M059J (cell line): Measurements from ENCODE around the gene MMRN2. TPM values are rescaled to one million over a fixed set of nuclear protein-coding genes. Genes with fewer than 3 reads are reported as not detected.

ENCODE experiments used
- DNase-seq: peaks from one replicate; pipeline ENCODE4 v3.0.0-alpha.2; 2012; ENCODE audit warnings: low read depth
- total RNA-seq: library from RNA; depleted of rRNA; stranded (reverse); fragments of >200 nt; shearing (Covaris generic); gene quantifications from 2 replicates; pipeline ENCODE4 v1.2.3, GENCODE V29; 2014

Gene MMRN2
- total RNA-seq, 1 experiment from 2014 or later: 0.84 TPM

DNA sequence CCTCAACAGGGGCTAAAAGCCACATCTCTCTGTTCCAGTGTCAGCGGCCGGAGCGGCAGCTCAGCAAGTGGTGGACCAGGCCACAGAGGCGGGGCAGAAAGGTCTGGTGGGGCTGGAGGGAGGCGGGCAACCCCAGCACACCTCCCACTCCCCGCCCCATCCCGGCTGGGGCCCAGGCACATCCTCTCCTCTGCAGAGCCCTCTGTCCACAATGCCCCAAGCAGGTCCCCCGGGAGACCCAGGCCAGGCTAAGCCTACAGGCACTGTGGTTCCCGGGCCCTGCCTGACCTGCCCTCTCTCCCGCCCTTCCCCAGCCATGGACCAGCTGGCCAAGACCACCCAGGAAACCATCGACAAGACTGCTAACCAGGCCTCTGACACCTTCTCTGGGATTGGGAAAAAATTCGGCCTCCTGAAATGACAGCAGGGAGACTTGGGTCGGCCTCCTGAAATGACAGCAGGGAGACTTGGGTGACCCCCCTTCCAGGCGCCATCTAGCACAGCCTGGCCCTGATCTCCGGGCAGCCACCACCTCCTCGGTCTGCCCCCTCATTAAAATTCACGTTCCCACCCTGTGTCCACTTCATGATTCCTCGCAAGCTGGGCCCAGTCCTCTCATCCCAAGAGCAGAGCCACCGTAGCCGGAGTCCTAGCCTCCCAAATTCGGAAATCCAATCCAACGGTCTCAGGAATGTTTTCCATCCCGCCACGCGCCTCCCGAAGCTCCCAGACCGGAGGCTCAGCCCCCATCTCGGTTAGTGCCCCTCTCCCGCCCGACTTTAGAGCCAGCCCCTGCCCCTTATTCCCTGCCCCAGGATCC lies 13.0 kb upstream of the MMRN2 start:
- DNase-seq: peak; percentile 38

GRCh38 chr10:86969421-86970041 lies 12.1 kb upstream of the MMRN2 start:
- DNase-seq: peak; percentile 43

DNA sequence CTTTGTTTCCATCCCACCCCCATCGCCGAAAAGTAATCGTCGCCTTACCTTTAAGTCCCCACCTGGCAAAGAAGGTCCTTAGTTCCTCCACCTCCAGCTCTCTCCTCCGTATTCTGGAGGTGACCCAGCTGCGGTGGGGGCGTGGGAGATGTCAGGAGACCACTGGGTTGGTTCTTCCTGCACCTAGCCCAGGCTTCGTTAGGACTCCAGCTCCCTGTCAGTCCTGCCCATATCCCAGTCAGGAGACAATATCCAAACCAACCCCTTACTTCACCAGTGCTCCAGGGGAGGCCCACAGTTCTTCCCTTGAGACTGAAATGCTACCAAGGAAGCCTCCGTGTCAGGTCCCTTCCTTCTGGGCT lies 11.6 kb upstream of the MMRN2 start:
- DNase-seq: no peak

DNA sequence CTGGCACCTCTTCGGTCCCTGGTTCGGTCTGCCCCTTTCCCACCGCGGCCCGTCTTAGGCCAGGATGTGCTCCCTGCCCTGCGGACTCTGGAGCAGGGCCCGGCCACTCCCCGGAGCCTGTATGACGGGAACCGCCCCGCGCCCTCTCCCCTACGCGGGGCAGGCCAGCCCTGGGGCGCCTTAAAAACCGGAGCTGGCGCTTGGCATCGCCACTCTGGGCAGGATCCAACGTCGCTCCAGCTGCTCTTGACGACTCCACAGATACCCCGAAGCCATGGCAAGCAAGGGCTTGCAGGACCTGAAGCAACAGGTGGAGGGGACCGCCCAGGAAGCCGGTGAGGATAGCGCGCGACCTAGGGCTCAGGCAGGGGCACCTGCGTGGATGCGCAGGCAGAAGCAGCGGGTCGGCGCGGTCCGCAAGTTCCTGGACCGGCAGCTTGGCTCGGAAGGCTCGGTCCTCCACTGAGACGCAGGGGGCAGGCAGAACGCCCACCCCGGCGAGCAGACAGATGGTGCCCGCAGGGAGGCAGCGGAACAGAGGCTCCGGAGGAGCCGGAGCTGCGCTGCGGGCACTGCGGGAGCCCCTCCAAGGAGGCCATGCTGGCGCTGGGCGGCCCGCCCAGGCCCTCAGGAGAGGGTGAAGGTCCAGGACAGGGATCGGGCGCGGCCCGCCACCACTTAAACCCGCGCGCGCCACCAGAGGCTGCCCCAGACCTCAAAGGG lies 11.0 kb upstream of the MMRN2 start, which contains the start of gene ADIRF:
TSS of gene ADIRF (plus strand) at position 212 of the 723 bp plus-strand sequence. CDS start at position 275, 63 bp downstream.
- peak; percentile 55 for DNase-seq

DNA sequence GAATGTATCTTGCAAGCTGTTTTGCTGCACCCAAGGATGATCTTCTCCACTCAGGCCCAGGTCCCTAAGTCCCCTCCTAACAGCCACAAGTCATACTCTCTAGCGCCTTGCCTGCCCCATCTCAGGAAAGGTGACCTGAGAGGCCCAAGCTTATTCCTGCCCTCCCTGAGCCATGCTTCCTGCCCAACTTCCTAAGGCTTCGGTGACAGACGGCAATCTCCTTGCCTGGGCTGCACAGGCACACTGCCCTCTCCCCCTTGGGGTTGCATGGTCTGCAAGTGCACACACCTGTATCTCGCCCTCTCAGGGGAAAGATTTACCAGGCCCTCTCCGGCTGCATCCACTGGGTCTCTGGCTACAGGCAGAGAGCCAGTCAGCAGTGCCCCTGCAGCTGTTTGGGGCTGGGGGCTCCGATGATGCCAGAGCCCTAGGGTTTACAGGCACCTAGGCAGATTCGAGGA lies 10.1 kb upstream of the MMRN2 start:
- DNase-seq: no peak

GRCh38 chr10:86965986-86966654 lies 8.7 kb upstream of the MMRN2 start:
- no peak for DNase-seq

- DNase-seq: no peak
These were observed 7.4 kb upstream of the MMRN2 start for GRCh38 chr10:86964847-86965190.

- no peak for DNase-seq
These were observed 6.8 kb upstream of the MMRN2 start for GRCh38 chr10:86964061-86964846.

DNA sequence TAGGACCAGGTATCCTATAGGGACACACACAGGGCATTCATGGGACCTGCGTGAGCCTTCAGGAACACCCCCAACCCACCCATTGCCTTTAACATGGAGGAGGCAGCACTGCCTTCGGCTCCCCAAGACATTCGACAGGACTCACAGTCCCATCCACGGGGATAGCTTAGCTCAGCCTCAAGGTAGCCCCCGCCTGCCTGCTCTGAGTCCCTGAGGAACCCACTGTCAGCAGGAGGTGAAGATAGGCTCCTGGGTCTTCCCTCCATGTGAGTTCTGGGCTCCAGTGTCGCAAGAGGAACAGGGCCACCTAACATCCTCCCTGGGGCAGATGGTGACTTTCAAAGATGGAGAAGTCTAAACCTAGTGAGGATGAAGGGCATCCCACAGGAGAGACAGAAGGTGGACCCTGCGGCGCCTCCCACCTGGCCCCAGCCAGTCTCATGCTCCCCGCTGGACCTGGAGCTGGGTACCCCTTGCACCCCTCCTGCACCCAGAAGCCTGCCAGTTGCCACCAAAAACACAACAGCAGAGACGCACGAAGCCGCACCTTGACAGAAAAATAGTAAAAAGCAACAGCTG lies 6.0 kb upstream of the MMRN2 start:
- no peak for DNase-seq

DNA sequence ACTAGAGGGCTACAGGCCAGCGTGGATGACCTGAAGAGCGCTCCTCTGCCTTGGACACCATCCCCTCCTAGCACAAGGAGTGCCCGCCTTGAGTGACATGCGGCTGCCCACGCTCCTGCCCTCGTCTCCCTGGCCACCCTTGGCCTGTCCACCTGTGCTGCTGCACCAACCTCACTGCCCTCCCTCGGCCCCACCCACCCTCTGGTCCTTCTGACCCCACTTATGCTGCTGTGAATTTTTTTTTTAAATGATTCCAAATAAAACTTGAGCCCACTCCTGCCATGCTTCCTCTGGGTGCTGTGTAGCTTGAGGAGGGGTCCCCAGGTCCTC lies 5.5 kb upstream of the MMRN2 start:
- DNase-seq: no peak

GRCh38 chr10:86962136-86962980 lies 4.9 kb upstream of the MMRN2 start:
- no peak for DNase-seq

DNA sequence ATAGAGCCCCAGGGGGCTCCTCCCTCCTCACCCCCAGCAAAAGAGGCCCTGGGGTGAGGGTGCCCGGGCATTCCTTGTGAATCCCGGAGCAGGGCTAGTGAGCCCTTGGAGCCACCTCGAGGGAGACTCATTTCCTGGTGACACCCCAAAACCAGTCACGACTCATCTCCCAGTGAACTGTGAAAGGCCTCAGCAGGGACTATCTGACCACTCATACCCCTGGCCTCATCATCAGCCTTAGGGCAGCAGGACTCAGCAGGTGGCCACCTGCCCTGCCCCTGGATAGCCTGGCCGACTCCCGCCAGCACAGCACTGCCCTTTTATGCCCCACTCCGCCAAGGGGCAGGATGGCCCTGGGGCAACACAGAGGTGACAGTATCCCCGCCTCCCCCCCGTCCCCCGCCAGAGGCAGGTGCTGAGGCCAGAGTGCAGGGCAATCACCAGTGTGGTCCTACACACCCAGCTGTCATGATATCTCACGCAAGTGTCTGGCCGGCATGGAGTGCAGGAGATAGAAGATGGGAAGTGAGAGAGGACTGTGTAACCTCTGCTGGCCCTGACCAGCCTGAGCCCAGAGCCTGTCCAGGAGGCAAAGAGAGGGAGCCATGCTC lies 4.2 kb upstream of the MMRN2 start:
- peak; percentile 77 for DNase-seq

- no peak for DNase-seq
These were observed 3.5 kb upstream of the MMRN2 start for GRCh38 chr10:86960863-86961434.

DNA sequence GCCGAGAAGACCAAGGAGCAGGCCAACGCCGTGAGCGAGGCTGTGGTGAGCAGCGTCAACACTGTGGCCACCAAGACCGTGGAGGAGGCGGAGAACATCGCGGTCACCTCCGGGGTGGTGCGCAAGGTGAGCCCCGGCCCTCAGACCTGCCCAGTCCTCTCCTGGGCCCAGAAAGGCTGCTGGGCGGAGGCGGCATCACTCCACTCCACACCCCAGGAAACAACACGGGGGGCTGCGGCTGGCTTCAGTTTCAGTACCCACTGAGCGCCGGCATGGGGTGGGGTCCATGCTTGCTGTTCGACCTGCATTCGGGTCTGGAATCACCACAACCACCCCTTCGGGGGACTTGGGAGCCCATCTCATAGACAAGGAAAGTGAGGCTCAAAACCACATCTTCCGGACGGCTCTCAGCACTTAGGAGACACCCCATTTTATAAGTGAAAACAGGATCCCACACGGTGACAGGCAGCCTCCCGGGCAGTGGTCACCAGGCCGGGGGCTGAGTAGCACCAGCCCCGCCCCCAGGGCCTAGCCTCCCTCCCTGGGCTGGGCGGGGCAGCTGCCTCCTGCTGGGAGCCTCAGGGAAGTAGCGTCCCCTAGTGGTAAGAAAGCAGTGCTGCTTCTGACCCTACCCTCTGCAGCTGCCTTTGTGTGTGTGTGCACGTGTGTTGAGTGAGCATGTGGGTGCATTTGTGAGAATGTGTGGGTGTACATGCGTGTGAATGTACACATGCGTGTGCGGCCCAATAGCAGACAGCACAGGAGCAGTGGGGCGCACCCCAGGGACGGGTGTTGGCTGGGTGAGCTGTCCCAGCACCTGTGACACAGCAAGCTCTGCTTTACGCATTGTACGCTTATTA lies 2.8 kb upstream of the MMRN2 start:
- DNase-seq: peak; percentile 48

DNA sequence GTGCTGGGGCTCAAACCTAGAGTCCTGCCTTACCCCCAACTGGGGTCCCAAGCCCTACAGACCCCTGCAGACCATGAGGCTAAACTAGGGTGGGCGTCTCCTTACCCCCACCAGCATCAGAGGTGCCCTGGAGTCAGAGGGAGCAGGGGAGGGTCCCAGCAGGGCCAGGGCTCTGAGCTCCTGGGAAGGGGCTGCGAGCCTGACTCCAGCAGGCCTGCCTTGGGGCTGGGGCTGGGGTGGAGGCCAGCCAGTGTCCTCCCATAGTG lies 2.3 kb upstream of the MMRN2 start:
- DNase-seq: no peak

GRCh38 chr10:86958901-86959736 lies 1.7 kb upstream of the MMRN2 start:
- peak; percentile 78 for DNase-seq

DNA sequence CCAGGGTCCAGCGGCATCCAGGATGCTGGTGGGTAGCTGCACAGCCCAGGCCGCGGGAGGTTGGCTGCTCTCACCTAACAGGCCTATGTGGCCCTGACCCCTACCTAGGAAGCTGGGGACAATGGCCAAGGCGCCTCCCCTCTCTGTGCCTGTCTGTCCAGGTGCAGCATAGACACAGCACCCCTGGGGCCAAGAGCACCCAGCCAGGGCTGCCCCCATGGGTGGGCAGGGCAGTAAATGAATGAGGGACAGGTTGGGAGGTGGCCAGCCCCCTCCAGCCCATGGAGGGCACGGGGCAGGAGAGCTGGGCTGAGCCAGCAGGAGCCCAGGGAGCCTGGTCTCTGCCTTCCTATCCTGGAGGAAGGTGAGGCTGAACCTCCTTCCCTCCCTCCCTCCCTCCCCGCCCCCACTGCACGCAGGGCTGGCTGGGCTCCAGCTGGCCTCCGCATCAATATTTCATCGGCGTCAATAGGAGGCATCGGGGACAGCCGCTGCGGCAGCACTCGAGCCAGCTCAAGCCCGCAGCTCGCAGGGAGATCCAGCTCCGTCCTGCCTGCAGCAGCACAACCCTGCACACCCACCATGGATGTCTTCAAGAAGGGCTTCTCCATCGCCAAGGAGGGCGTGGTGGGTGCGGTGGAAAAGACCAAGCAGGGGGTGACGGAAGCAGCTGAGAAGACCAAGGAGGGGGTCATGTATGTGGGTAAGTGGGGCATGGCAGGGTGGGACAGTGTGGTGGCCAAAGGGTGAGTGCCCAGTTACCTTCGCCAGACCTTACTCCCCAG lies 893 bp upstream of the MMRN2 start, which contains the start of gene SNCG:
TSS of gene SNCG (plus strand) at position 484 of the 785 bp plus-strand sequence. CDS start at position 583, 99 bp downstream.
- no peak for DNase-seq
